Dedifferentiated amniotic fluid mesenchymal stem cell (primary cell): Measurements from ENCODE around the gene CD59.
"Not testable (repeated sequence)": the region's sequence is repeated elsewhere in the genome, so short reads cannot be mapped to it uniquely, and the experiment has no call there.

Experiments
- DNase-seq: peaks from one replicate; pipeline ENCODE4 v3.0.0-alpha.2; 2016; ENCODE audit errors: extremely low spot score

The CD59 gene

DNA sequence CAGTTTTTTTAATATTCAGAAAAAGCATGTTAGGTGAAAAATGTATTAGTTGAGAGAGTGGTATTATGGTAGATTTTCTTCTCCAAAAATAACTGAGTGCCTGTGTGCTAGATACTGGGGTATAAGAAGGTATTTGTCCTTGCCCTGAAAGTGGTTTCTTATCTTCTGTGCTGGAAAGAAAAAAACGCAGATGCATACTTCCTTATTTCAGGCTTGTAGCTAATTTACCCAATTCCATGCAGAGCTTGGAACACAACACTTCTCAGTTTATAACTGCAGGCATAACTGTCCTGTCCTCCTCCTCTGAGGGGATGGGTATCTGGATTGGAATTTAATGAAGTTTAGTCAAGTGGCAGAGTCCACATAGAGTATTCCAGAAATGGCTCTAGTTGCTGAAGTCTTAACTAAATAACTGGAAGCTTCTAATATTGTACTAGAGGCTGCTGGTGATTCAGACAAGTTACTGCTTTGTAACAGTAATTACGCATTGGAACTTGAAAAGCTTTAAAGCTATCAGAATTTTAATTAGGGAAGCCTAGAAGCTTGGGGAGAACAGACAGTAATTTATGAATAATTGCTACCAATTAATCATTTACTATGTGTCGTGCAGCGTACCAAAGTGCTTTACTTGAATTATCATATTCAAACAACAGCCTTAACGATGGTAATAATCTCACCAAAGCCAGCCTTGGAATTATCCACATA lies 22.9 kb downstream of the CD59 start:
- no peak for DNase-seq

DNA sequence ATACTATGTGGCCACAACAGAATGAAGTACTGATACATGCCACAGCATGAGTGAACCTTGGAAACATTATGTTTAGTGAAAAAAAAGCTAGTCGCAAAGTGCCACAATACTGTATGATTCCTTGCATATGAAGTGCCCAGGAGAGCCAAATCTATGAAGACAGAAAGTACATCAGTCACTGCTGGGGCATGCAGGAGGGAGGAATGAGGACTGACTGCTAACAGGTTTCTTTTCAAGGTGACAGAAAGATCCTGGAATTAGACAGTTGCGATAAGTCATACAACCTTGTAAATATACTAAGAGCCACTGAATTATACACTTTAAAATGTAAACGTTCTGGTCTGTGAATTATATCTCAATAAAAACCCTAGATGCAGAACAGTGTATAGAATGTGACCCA lies 23.8 kb downstream of the CD59 start:
- no peak for DNase-seq

DNA sequence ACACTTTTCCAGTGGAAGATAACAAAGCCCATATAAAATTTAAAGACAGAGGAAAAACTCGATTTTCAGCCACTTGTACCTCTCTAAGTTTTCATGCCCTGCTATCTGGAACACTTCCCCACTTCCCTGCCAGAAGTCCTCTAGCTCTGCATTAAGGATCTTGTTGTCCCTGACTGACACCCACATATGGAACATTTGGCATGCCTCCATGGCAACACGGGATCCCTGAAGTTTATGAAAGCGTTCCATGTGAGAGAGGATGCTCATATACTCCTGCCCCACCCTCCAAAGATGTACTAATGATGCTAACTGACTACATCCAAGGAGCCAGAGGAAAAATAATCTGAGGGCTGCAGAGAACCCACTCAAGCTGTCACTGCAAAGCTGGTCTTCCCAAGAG lies 26.8 kb downstream of the CD59 start:
- no peak for DNase-seq

DNA sequence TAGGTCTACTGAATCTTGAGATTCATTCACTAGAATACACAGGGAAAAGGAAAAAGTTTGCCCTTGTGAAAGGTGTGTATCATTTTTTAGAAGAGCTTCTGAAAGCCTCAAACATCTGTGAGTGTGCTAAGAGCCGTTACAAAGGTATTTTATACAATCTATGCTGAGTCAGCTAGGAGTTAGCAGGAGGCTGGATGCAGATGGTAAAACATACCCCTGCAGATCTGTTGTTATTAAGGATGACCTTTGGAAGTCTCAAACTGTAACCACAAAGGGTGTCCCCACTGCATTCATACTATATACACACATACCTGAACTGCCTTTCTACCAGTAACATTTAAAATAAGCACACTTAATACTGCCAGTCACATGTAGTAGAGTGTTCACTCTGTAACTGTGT lies 27.2 kb downstream of the CD59 start:
- no peak for DNase-seq

DNA sequence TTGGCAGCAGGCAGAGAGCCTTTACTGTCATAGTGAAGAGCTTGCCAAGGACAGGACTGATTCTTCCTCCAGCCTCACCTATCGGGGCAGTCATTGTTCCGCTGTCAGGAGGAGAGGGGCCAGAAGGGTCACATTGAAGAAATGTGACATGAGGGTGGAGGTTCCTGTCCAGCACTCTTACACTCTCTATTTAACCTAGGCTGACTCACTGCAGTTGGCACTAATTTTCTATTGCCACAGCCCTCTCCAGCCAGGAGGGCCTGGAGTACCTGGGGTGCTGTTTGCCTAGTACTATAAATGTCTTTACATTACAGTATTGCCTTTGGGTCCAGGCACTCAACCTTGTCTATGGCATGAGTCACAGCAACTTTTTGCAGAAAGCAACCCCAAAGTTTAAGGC lies 28.4 kb downstream of the CD59 start:
- DNase-seq: not testable (repeated sequence)

DNA sequence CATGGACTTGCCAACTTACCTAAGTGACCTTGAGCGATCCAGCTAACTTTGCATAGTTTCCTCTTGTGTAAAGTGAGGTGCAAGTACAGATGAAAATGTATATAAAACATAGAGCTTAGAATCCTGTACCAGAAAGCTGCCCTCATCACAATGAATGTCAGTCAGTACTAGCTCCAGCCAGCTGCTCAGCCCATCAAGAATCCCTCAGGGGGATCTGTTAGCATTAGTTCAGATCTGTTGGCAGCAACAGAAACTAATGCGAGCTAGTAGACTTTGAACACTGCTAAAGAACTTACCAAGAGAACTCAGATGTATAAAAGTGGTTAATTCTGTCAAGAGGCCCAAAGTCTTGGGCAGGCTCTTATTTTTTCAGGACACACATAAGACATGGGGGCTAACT lies 29.3 kb downstream of the CD59 start:
- DNase-seq: no peak

DNA sequence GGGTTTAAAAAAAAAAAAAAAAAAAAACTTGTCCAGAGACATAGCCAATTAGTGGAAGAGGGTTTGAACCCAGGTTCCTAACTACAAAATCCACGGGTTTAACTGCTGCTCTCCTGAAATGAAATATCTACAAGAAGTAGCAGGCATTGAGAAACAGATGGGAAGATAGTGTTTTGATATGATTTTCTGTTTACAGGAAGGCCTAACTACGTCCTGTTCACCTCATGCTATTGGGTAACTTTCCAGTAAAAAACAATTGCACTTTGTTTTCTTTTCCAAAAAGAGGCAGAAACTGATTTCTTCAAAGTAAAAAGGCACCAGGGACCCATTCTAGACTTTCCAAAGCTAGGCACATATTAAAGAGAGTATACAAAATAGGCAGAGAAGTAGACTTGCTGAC lies 29.7 kb downstream of the CD59 start:
- DNase-seq: no peak

DNA sequence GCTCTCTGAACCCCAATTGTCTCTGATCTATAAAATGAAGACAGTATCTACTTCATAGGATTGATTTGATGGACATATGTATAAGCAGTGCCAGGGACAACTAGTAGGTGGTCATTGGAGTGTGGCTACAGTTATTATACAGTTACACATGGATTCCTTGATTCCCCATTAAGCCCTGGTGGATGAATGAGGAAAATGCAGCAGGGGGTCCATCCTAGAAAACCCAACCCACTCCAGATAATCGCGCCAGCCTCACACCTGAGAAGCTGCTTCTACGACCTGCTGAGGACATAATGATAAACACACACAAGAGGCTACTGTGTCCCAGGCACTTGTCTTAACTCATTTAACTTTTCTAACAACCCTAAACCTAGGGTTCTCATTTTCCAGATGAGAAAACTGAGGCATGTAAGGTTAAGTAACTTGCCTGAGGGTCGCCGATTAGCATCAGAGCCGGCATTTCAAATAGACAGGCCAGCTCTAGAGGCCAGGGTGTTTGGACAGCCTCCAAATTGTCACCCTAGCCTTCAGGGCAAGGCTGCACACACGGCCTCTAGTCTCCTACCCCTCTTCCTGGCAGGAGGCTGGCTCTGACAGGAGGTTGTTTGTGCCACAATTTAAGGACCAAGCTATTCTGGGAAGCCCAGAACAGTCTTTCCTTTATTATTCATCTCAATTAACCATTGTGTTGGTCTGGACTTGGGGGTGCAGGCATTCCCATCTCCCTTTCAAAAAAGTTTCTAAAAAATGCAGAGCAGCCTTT lies 31.8 kb downstream of the CD59 start:
- no peak for DNase-seq

DNA sequence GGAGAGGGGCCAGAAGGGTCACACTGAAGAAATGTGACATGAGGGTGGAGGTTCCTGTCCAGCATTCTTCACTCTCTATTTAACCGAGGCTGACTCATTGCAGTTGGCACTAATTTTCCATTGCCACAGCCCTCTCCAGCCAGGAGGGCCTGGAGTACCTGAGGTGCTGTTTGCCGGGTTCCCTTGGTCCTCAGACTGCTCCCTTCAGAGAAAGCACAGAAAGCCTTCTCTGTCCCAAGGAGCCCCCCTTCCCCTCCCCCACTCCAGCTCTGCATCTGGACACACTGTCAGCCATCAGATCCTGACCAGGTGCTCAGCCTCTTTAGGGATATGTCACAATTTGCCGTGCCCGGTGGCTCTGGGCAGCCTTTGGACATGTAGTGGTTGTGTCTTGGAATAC lies 32.4 kb downstream of the CD59 start:
- no peak for DNase-seq

DNA sequence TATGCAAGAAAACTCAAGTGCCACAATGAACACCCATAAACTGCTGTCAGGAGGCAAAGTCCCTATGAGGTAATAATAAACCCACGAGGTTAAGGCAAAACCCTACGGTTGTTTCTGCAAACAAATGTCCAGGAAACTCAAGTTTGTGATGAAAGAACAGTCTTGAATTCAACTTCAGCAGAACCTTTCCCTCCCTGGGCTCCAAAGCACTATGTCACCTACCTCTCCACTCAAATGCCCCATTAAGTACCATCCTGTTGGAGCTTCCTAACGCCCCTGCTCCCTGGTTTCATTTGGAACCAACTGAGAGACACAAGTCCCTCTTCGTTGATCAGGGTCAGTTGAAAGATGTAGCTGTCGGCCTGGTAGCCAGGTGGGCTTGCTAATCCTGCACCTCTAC lies 33.0 kb downstream of the CD59 start:
- no peak for DNase-seq

DNA sequence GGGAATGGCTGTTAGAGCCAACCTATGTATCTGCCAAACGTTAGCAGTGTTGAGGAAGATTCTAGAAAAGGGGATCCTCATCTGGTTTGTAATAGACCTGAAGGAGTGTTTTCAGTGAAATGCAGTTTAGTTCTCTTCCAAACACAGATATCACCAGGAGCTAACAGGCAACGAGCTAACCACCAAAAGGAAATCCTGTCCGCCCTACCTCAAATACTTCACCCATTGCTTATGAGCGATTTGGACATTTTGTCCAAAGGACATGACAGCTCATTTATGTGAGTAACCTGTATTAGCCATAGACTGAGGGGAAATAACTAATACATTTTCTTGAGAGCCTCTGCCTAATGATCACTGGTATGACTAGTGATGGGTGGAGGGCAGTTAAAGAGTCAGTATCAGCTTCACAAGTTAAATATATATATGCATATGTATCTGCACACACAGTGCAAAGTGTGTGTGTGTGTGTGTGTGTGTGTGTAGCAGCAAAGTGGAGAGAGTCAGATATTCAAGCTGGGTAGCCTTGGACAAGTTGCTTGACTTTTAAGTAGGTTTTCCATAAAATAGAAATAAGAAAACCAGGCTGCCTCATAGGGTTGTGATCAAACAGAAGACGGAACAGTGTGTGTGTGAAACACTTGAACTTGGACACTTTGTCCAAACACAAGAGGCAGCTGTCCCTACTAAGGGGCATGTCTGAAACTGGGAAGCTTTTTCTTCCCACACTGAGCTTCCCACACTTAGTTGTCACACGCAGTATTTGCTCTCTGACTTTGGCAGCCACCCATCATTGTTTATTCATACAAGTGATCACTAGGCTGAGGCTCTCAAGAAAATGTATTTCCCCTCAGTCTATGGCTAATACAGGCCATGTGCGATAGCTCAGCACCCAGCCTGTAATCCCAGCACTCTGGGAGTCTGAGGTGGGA lies 34.7 kb downstream of the CD59 start:
- DNase-seq: no peak

DNA sequence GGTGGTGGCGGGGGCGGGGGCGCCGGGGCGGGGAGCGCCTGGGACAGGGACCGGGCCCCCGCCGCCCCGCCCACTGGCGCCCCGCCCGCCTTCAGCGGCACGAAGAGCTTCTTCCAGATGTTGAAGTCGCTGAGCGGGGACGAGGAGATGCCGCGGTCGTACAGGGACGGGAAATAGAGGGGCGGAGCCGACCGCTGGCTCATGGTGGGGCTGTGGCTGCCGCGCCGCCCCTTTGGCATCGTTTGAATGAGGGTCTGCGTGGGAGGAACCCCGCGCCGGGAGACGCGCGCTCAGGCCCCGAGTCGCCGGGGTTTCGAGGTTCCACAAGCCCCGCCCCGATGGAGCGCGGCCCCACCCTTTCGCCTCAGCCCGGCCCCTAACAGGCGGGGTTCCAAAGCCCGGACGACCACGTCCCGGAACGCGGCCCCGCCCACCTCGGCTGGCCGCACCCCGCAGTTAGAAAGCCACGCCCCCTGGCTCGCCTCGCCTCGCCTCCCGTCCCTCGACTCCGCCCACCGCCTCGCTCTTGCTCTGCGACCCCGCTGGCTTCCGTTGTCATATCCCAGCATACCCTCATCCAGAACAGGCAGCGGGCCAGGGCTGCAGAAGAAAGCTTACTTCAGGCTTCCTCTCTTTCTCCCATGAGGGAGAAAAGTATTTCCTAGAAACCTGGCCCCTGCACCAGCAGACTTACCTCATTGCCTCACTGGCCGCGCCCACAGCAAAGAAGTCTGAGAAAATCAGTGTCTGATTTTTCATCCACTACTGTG lies 35.5 kb downstream of the CD59 start, which contains the start of gene C11orf91:
Gene C11orf91, minus strand, starts transcription at position 325 of the 770 bp plus-strand sequence. Its CDS starts 86 bp downstream, at position 239.
- DNase-seq: peak; percentile 92

DNA sequence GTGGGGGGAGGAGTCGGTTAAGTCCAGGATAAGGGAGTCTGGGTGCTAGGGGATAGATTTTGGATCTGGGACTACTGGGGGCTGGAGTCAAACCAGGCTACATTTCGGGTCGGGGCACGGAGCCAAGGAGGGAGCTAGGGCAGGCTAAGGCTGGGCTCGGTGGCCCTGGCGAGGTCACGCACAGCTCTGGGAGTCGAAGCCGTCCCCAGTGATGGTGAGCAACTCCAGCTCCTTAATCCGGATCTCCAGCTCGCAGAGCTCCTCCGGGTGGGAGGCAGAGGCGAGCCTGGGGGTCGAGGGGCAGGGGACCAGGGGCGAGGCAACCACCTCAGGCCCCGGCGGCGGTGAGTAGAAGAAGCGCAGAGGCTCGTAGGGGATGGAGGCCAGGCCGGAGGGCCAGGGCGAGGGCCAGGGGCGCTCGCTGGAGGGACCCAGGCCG lies 36.1 kb downstream of the CD59 start:
- DNase-seq: no peak

DNA sequence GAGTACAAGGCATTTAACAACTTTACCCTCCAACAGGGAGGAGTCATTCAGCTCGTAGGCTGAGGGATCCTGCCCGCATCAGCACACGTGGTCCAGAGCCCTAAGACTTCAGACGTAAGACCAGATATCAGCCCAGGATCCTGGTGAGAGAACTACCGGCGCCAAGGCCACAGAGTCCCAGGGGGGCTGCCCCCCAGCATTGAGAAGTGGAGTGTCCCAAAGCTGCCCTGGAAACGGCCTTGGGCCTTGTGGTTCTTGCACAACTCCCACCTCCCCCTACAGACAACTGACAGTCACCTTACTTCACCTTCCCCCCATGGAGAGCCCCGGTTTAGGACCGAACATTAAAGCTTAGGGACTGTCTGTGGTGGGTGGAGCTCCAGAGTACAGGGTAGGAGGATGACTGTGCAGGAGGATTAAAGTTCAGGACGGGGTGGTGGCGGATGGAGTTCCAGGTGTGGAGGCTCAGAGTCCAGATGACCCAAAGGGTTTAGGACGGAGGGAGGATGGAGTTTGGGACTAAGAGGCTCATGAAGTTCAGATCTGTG lies 36.6 kb downstream of the CD59 start:
- DNase-seq: no peak

DNA sequence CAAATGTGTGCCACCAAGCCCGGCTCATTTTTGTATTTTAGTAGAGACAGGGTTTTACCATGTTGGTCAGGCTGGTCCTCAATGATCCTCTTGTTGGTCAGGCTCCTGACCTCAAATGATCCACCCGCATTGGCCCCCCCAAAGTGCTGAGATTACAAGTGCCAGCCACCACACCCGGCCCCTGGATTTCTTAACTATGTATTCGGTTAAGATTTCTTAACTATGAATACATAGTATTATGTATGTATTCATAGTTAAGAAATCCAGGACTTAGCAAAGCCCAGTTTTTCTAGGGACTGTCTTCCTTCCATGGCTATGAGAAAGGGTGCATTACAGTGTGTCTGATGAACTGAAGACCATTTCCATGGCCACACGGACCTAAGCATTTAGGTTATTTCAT lies 37.3 kb downstream of the CD59 start:
- no peak for DNase-seq

DNA sequence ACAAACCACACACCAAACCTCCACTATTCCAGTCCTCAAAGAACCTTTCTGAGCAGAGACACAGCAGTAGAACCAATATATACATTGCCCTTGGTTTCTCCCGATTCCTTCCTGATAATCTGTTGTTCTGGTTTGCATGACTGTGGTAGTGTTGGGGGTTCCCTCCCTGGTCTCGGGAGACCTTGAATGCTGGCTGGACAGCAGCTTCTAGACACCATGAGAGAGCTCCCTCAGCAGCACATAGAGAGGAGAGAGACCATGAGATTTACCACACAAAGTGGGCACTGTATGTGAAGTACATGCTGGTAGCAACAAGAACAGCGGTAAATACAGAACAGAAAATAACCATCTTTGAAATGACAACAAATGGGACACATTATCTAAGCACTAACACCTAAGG lies 38.2 kb downstream of the CD59 start:
- DNase-seq: no peak

DNA sequence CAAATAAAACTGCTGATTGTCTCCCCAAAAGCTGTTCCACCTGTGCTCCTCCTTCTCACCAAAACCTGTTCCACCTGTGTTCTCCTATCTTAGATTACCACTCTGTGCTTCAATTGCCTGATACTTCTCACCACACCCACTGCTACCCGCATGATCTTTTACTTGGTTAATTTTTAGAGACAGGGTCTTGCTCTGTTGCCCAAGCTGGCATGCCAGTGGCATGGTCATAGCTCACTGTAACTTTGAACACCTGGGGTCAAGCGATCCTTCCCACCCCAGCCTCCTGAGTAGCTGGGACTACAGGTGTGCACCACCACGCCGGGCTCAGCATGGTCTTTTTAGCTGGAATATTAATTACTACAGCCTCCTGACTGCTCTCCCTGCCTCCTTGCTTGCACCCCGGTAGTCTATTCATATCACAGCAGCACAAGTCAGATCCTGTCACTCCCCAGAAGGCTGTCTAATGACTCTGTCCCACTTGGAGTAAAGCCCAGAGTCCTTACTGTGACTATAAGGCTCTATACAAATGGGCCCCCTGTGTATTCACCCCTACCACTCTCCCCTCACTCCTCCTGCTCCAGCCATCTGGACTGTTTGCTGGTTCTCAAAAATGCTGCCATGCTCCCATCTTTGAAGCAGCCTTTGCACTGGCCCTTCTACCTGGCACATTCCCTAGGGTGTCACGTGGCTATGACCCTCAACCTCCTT lies 39.1 kb downstream of the CD59 start:
- DNase-seq: no peak

DNA sequence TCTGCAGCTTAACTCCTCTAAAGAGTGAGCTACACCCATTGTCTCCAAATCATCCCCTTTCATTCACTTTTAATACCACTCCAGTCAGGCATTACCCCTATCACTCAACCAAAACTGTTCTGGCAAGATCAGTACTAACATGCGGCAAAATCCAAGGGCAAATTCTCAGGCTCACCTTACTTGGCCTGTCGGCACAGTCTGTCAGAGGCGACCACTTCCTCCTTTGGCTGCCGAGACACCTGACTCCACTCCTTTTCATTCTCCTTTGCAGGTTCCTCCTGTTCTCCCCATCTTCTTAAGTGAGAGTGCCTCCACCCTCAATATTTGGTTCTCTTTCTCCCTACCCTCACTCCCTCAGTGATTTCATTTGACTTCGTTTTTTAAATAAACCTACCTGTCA lies 39.8 kb downstream of the CD59 start:
- no peak for DNase-seq

DNA sequence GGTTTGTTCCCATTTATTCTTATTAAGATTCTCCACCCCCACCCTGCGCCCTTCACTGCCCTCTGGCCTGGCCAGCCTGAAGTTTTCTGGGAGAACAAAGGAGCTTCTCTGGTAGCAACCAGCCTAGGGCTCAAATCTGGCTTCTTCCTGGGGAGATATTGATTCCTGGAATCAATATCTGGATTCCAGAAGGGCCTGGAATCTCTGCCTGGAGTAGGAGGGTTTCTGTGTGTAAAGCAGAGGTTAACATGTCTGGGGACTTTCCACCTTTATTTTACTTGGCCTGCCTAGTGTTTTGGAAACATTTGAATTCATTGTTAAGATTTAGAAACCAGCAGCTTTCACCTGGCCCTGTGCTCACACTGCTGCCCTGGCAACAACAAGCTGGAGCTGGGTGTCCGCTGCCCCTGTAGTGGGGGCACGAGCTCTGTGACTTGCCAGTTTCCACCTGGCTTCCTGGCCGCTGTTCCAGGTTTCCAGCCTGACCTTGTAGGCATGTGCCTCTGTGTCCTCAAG lies 41.1 kb downstream of the CD59 start:
- no peak for DNase-seq

DNA sequence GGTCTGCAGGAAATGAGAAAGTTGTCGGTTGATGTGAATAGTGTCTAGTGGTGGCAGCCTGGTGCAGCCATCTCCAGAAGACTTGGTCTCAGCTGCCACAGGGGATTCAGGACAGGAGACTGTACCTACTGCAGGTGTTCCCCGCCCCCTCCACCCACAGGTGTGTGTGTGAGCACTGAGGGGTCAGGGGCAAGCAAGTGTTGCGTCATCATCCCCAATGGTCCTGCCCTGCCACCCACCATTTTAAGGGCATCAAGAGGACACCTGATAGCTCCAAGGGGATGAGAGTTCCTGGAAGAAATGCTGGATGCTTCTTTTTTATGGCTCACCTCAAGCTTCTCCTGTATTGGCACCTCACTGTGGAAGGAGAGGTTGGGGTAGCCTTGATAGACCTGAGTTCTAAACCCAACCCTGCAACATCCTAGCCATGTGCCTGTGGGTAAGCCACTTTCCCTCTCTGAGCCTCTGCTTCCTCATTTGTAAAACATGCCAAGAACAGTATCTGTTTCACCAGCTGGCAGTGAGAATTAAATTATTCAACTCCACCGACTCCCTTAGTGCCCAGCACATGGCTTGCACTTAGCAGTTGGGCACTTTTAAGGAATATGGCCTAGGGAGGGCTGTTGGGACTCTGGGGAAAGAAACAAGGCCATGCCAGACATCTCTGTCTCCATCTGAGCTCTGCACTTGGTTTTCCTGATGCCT lies 41.7 kb downstream of the CD59 start:
- no peak for DNase-seq
